ENCODE results near the gene PTDSS2. TPM values are rescaled to one million over a fixed set of nuclear protein-coding genes. Genes with fewer than 3 reads are reported as not detected.

Gene PTDSS2
- total RNA-seq, 1 donor from 2014 or later, result 52.4 TPM

DNA sequence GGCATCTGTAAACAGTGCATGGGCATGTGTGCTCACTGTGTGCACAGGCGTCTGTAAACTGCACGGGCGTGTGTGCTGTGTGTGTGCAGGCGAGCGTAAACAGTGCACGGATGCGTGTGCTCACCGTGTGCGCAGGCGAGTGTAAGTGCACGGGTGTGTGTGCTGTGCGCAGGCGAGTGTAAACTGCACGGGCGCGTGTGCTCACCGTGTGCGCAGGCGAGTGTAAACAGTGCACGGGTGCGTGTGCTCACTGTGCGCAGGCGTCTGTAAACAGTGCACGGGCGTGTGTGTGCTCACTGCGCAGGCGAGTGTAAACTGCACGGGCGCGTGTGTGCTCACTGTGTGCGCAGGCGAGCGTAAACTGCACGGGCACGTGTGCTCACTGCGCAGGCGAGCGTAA lies 34.5 kb downstream of the PTDSS2 start:
- H3K4me1 Mint-ChIP-seq, result no peaks in the 10 kb centered on the region
- no peak overlapping the region for H3K27ac Mint-ChIP-seq (ENCODE audit: unreplicated experiment)
- no peak overlapping the region for H3K4me3 Mint-ChIP-seq
- TF ChIP-seq, protein P1, sequence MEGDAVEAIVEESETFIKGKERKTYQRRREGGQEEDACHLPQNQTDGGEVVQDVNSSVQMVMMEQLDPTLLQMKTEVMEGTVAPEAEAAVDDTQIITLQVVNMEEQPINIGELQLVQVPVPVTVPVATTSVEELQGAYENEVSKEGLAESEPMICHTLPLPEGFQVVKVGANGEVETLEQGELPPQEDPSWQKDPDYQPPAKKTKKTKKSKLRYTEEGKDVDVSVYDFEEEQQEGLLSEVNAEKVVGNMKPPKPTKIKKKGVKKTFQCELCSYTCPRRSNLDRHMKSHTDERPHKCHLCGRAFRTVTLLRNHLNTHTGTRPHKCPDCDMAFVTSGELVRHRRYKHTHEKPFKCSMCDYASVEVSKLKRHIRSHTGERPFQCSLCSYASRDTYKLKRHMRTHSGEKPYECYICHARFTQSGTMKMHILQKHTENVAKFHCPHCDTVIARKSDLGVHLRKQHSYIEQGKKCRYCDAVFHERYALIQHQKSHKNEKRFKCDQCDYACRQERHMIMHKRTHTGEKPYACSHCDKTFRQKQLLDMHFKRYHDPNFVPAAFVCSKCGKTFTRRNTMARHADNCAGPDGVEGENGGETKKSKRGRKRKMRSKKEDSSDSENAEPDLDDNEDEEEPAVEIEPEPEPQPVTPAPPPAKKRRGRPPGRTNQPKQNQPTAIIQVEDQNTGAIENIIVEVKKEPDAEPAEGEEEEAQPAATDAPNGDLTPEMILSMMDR (conservative IDR thresholded peaks at IDR 0.05), result no peak
- DNase-seq (ENCODE audit: low read depth, low spot score), result no peak
- H3K9me3 Mint-ChIP-seq, result peaks cover 3% of the 10 kb centered on the region
- no peaks in the 10 kb centered on the region for H3K27me3 Mint-ChIP-seq (ENCODE audit: low read depth)
- peaks cover 22% of the 10 kb centered on the region for H3K36me3 Mint-ChIP-seq (ENCODE audit: low read depth)

DNA sequence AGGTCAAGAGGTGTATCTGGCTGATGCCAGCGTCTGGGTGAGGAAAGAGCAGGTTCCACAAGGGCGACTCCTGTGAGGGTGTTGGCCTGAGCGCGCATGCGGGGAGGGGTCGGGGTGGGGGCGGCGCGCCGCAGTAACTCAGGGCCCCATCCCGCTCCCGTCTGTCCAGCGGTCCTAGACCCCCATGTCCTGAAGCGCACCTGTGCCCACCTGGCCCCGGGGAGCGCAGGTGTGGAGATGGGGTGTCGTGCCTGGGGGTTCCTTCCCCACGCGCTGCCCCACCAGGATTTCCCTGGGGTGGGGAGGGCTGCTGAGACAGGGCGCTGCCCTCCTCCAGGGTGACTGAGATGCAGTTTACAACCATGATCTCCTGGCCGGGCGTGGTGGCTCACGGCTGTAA lies 36.1 kb downstream of the PTDSS2 start:
- Mint-ChIP-seq H3K9me3 (peaks cover 3% of the 10 kb centered on the region), H3K4me3 (no peak overlapping the region), H3K36me3 (ENCODE audit: low read depth) (peaks cover 20% of the 10 kb centered on the region), H3K27me3 (ENCODE audit: low read depth) (no peaks in the 10 kb centered on the region), H3K4me1 (no peaks in the 10 kb centered on the region), H3K27ac (ENCODE audit: unreplicated experiment) (no peak overlapping the region)
- DNase-seq (ENCODE audit: low read depth, low spot score), result no peak
- TF ChIP-seq, protein P1 (conservative IDR thresholded peaks at IDR 0.05), result no peak

GRCh38 chr11:487571-488021 lies 37.5 kb downstream of the PTDSS2 start:
- DNase-seq (ENCODE audit: low read depth, low spot score), result no peak
- TF ChIP-seq, protein P1 (conservative IDR thresholded peaks at IDR 0.05), result no peak
- Mint-ChIP-seq H3K27me3 (ENCODE audit: low read depth) (no peaks in the 10 kb centered on the region), H3K4me1 (no peaks in the 10 kb centered on the region), H3K27ac (ENCODE audit: unreplicated experiment) (no peak overlapping the region), H3K4me3 (no peak overlapping the region), H3K36me3 (ENCODE audit: low read depth) (peaks cover 13% of the 10 kb centered on the region), H3K9me3 (peaks cover 3% of the 10 kb centered on the region)

DNA sequence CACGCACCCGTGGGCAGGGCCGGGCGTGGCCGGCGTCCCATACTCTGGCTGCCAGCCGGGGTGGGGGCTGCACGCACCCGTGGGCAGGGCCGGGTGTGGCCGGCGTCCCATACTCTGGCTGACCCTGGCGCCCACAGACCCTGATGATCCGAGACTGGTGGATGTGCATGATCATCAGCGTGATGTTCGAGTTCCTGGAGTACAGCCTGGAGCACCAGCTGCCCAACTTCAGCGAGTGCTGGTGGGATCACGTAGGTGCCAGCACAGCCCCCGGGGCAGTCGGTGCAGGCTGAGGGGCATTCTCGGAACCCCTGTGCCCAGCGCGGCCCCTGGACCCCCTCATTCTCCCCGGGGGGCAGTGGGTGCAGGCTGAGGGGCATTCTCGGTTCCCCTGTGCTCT lies 38.0 kb downstream of the PTDSS2 start:
- DNase-seq (ENCODE audit: low read depth, low spot score), result no peak
- TF ChIP-seq, protein P1 (conservative IDR thresholded peaks at IDR 0.05), result no peak
- peaks cover 3% of the 10 kb centered on the region for H3K9me3 Mint-ChIP-seq
- H3K4me3 Mint-ChIP-seq, result no peak overlapping the region
- H3K4me1 Mint-ChIP-seq, result no peaks in the 10 kb centered on the region
- no peak overlapping the region for H3K27ac Mint-ChIP-seq (ENCODE audit: unreplicated experiment)
- peaks cover 13% of the 10 kb centered on the region for H3K36me3 Mint-ChIP-seq (ENCODE audit: low read depth)
- H3K27me3 Mint-ChIP-seq (ENCODE audit: low read depth), result no peaks in the 10 kb centered on the region

GRCh38 chr11:488579-488978 lies 38.5 kb downstream of the PTDSS2 start:
- Mint-ChIP-seq H3K9me3 (no peaks in the 10 kb centered on the region), H3K27me3 (ENCODE audit: low read depth) (no peaks in the 10 kb centered on the region), H3K27ac (ENCODE audit: unreplicated experiment) (peak overlapping the region; percentile 83), H3K36me3 (ENCODE audit: low read depth) (peaks cover 8% of the 10 kb centered on the region), H3K4me1 (no peaks in the 10 kb centered on the region), H3K4me3 (no peak overlapping the region)
- TF ChIP-seq, protein P1 (conservative IDR thresholded peaks at IDR 0.05), result no peak
- DNase-seq (ENCODE audit: low read depth, low spot score), result no peak

DNA sequence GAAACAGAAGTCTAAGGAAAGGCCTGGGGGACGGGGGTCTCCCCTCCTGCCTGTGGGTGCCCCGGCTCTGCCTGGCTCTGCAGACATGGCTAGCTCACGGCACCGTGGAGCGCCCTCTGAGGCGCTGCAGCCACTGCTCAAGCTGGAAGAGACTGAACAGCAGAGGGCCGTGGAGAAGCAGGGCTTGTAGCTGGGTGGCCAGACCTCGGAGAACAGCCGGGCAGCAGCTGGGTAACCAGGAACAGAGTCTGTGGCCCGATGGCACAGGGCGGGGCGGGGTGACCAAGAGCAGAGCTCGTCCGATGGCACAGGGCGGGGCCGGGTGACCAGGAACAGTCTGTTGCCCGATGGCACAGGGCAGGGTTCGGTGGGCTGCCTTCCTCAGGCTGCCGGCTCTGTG lies 38.9 kb downstream of the PTDSS2 start:
- no peaks in the 10 kb centered on the region for H3K9me3 Mint-ChIP-seq
- no peak for DNase-seq (ENCODE audit: low read depth, low spot score)
- no peak overlapping the region for H3K4me3 Mint-ChIP-seq

More for the DNA sequence above, 38.9 kb downstream of the PTDSS2 start:
- Mint-ChIP-seq H3K4me1 (no peaks in the 10 kb centered on the region), H3K36me3 (ENCODE audit: low read depth) (peaks cover 4% of the 10 kb centered on the region), H3K27me3 (ENCODE audit: low read depth) (no peaks in the 10 kb centered on the region), H3K27ac (ENCODE audit: unreplicated experiment) (peak overlapping the region; percentile 83)
- TF ChIP-seq, protein P1 (conservative IDR thresholded peaks at IDR 0.05), result no peak

Measured in neural crest cell (in vitro differentiated cells).